Tibial artery (tissue), 4 donors: ENCODE results near the gene ALKBH7.
"Not testable (repeated sequence)": the region's sequence is repeated elsewhere in the genome, so short reads cannot be mapped to it uniquely, and the experiment has no call there.

ENCODE experiments used
- DNase-seq, 2 donors: peaks; one replicate each; pipeline ENCODE4 v3.0.0-alpha.2; 2019
- H3K27ac ChIP-seq, 2 donors: fragments of 200-600 bp; sonication (generic) in 1 of 2; 1 replicate in 1 of 2; 2 replicates in 1 of 2; pipeline ENCODE4 v1.5.1; 2018 to 2019; ENCODE audit warnings: mild to moderate bottlenecking in 1 of 2
- H3K27me3 ChIP-seq, 2 donors: fragments of 200-600 bp; sonication (generic) in 1 of 2; one replicate each; pipeline versions ENCODE4 v1.5.1 to v1.6.0; 2016 to 2019
- H3K36me3 ChIP-seq, 3 donors: fragments of 200-600 bp; sonication (generic) in 2 of 3; one replicate each; pipeline ENCODE4 v1.5.1; 2016 to 2019; ENCODE audit warnings: mild to moderate bottlenecking in 2 of 3
- H3K4me1 ChIP-seq, 4 donors: fragments of 200-600 bp; sonication (generic) in 2 of 4; 1 replicate in 3 of 4; 2 replicates in 1 of 4; pipeline ENCODE4 v1.5.1; 2016 to 2019
- H3K4me3 ChIP-seq, 2 donors: fragments of 200-600 bp; sonication (generic) in 1 of 2; 1 replicate in 1 of 2; 2 replicates in 1 of 2; pipeline ENCODE4 v1.5.1; 2018 to 2019; ENCODE audit warnings: mild to moderate bottlenecking in 2 of 2
- H3K9me3 ChIP-seq, 3 donors: fragments of 200-600 bp; sonication (generic) in 1 of 3; one replicate each; pipeline ENCODE4 v1.5.1; 2016 to 2019
- intact Hi-C: fragments of 100-400 bp; cut with DNase I; formaldehyde crosslinking; loops from one replicate; pipeline ENCODE4 v1.15.0; 2023; ENCODE audit warnings: low total_unique reads
- TF ChIP-seq, protein P1 (sequence below), 2 experiments: fragments of 200-600 bp in 1 of 2; fragments of 450-650 bp in 1 of 2; IDR thresholded peaks; one replicate each; pipeline ENCODE4 v1.5.1; 2017 to 2019; ENCODE audit warnings: antibody characterized with exemption in 2 of 2, mild to moderate bottlenecking in 1 of 2, moderate library complexity in 1 of 2

Gene ALKBH7

DNA sequence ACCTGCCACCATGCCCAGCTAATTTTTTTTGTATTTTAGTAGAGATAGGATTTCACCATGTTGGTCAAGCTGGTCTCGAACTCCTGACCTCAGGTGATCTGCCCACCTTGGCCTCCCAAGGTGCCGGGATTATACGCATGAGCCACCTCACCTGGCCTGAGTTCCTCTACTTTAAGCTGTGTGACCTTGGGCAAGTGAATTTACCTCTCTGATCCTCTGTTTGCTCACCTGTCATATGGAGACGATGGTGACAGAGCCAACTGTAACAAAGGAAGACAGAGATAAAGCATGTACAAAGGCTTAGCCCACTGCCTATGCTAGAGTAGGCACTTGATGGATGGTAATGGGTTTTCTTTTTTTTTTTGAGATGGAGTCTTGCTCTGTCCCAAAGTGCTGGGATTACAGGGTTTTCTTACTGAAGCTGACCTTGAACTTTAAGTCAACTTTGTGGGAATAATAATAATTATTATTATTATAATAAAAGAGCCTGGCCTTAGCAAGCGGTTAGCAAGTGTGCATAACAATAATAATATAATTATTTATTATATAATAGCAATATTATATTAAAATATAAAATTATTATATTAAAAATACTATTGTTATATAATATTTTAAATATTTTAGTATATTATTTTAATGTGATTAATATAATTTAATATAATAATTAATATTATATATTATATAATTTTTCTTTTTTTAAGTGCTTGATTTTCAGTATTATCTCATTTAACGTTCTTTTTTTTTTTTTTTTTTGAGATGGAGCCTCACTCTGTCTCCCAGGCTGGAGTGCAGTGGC lies 37.9 kb upstream of the ALKBH7 start:
- no peaks in the 10 kb centered on the region for H3K4me1 ChIP-seq
- peaks cover 0 to 21% of the 10 kb centered on the region in 2 donors for H3K27me3 ChIP-seq
- H3K27ac ChIP-seq: no peak overlapping the region
- intact Hi-C loops: no loop called here
- no peak for DNase-seq
- H3K9me3 ChIP-seq: no peaks in the 10 kb centered on the region
- TF ChIP-seq, protein P1, sequence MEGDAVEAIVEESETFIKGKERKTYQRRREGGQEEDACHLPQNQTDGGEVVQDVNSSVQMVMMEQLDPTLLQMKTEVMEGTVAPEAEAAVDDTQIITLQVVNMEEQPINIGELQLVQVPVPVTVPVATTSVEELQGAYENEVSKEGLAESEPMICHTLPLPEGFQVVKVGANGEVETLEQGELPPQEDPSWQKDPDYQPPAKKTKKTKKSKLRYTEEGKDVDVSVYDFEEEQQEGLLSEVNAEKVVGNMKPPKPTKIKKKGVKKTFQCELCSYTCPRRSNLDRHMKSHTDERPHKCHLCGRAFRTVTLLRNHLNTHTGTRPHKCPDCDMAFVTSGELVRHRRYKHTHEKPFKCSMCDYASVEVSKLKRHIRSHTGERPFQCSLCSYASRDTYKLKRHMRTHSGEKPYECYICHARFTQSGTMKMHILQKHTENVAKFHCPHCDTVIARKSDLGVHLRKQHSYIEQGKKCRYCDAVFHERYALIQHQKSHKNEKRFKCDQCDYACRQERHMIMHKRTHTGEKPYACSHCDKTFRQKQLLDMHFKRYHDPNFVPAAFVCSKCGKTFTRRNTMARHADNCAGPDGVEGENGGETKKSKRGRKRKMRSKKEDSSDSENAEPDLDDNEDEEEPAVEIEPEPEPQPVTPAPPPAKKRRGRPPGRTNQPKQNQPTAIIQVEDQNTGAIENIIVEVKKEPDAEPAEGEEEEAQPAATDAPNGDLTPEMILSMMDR (IDR thresholded peaks at IDR 0.05): no peak
- no peaks in the 10 kb centered on the region for H3K36me3 ChIP-seq
- H3K4me3 ChIP-seq: no peak overlapping the region

DNA sequence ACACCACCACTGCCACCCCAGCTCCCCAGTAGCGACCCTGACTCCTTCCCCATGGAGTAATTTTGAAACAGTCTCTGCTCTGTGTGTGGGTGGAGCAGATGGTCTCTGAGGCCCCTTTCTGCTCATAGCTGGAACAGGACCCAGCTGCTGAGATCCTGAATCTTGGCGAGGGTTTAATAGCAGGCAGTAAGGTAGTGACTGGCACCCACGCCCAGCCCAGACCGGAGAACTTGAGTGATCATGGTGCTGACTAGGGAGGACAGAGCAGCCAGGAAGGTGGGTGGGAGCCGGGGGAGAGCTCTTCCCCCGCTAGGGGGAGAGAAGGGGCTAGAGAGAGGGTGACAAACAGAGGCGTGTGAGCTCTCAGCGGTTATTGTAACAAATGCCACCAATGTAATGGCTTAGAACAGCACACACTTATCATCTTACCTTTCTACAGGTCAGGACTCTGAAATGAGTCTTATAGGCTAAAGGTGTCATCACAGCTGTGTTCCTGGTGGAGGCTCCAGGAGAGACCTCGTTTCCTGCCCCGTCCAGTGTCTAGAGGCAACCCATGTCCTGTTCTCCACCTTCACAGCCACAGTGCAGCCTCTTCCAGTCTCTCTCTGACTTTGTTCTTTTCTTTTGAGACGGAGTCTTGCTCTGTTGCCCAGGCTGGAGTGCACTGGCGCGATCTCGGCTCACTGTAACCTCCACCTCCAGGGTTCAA lies 31.9 kb upstream of the ALKBH7 start:
- no peak overlapping the region for H3K4me3 ChIP-seq
- H3K4me1 ChIP-seq: no peaks in the 10 kb centered on the region
- no peak overlapping the region for H3K27ac ChIP-seq
- intact Hi-C loops: no loop called here
- no peak for DNase-seq
- no peaks in the 10 kb centered on the region for H3K9me3 ChIP-seq
- peaks cover 0 to 17% of the 10 kb centered on the region in 2 donors for H3K27me3 ChIP-seq
- TF ChIP-seq, protein P1 (IDR thresholded peaks at IDR 0.05): no peak
- no peaks in the 10 kb centered on the region for H3K36me3 ChIP-seq

DNA sequence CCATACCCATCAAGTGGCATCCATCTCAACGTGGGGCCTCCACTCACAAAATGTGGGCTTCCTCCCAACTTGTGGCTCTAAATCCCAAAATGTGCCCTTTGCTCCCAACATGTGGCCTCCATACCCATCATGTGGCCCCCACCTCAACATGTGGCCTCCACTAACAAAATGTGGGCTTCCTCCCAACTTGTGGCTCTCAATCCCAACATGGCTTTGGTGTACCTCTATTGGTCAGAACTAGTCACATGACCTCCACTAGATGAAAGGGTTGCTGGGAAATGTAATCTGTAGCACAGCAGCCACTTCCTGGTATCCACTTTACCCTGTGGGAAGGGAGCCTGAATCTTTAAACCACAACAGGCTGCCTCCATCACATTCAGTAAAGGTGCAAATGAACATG lies 29.1 kb upstream of the ALKBH7 start:
- H3K4me1 ChIP-seq: no peaks in the 10 kb centered on the region
- no peak overlapping the region for H3K4me3 ChIP-seq
- no peaks in the 10 kb centered on the region for H3K9me3 ChIP-seq
- no peak overlapping the region for H3K27ac ChIP-seq
- H3K36me3 ChIP-seq: no peaks in the 10 kb centered on the region
- intact Hi-C loops: no loop called here
- no peak for DNase-seq
- TF ChIP-seq, protein P1 (IDR thresholded peaks at IDR 0.05): no peak
- peaks cover 0 to 14% of the 10 kb centered on the region in 2 donors for H3K27me3 ChIP-seq

DNA sequence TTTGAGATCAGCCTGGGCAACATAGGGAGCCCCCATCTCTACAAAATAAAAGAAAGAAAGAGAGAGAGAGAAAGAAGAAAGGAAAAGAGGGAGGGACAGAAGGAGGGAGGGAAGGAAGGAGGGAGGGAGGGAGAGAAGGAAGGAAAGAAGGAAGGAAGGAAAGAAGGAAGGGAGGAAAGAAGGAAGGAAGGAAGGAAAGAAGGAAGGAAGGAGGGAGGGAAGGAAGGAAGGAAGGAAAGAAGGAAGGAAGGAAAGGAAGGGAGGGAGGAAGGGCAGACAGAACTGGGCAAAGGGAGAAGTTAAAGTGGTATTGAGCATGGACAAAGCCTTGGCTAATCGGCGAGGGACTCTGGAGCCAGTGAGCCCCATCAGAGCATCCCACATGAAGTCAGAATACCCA lies 23.3 kb upstream of the ALKBH7 start:
- H3K27me3 ChIP-seq, H3K4me3 ChIP-seq, H3K27ac ChIP-seq, H3K9me3 ChIP-seq, H3K4me1 ChIP-seq, intact Hi-C loops, H3K36me3 ChIP-seq, DNase-seq: not testable (repeated sequence)

DNA sequence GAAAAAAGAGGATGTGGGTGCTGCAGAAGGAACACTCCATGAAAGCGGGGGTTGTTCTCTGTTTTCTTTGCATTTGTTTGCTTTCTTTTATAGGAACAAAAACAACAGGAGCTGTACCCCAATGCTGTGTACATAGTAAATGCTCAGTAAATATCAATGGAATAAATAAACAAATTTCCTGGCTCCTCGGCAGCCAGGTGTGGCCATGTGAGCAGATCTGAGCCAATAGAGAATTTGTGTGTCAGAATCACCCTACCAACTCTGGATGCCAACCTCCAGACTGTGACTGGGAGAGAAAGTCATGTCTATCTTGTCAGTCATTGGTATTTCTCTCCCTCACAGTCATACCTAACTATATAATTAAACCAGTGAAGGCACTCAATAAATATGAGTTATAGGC lies 21.9 kb upstream of the ALKBH7 start:
- TF ChIP-seq, protein P1 (IDR thresholded peaks at IDR 0.05): no peak
- Histone ChIP-seq H3K4me3 (no peak overlapping the region), H3K27ac (no peak overlapping the region), H3K9me3 (no peaks in the 10 kb centered on the region), H3K27me3 (no peaks in the 10 kb centered on the region), H3K4me1 (no peaks in the 10 kb centered on the region), H3K36me3 (no peaks in the 10 kb centered on the region)
- DNase-seq: no peak
- intact Hi-C loops: no loop called here
